Spleen (tissue), 11 donors: Measurements from ENCODE around the gene FBN1. TPM values are rescaled to one million over a fixed set of nuclear protein-coding genes. Genes with fewer than 3 reads are reported as not detected.

ENCODE experiments used
- DNase-seq: peaks from one replicate; pipeline ENCODE4 v3.0.0-alpha.2; 2020
- H3K27ac ChIP-seq, 8 donors: fragments of 200-600 bp; sonication (generic) in 7 of 8; 1 replicate in 4 of 8; 2 replicates in 4 of 8; pipeline versions ENCODE4 v1.5.0 to v1.8.0; 2016 to 2021; ENCODE audit warnings: inconsistent platforms in 4 of 8, mild to moderate bottlenecking in 4 of 8, moderate library complexity in 1 of 8
- H3K27me3 ChIP-seq, 7 donors: fragments of 200-600 bp; sonication (generic) in 6 of 7; replicated peaks in 1 of 7; 1 replicate in 4 of 7; 2 replicates in 3 of 7; pipeline versions ENCODE4 v1.5.0 to v1.8.0; 2016 to 2021; ENCODE audit warnings: inconsistent platforms in 3 of 7, mild to moderate bottlenecking in 1 of 7
- H3K36me3 ChIP-seq, 6 donors: fragments of 200-600 bp; sonication (generic) in 5 of 6; 1 replicate in 4 of 6; 2 replicates in 2 of 6; pipeline versions ENCODE4 v1.5.0 to v1.8.0; 2016 to 2021; ENCODE audit warnings: inconsistent platforms in 2 of 6
- H3K4me1 ChIP-seq, 6 donors: fragments of 200-600 bp; sonication (generic) in 5 of 6; 1 replicate in 3 of 6; 2 replicates in 3 of 6; pipeline versions ENCODE4 v1.5.0 to v1.8.0; 2016 to 2021; ENCODE audit warnings: inconsistent platforms in 3 of 6
- H3K4me3 ChIP-seq, 8 donors: fragments of 200-600 bp; sonication (generic) in 7 of 8; 1 replicate in 4 of 8; 2 replicates in 4 of 8; pipeline versions ENCODE4 v1.5.0 to v1.8.0; 2016 to 2021; ENCODE audit warnings: inconsistent platforms in 4 of 8, mild to moderate bottlenecking in 4 of 8, moderate library complexity in 2 of 8
- H3K9me3 ChIP-seq, 8 donors: fragments of 200-600 bp; sonication (generic) in 7 of 8; 1 replicate in 4 of 8; 2 replicates in 4 of 8; pipeline versions ENCODE4 v1.5.0 to v1.8.0; 2016 to 2021; ENCODE audit warnings: inconsistent platforms in 4 of 8
- POLR2A ChIP-seq, 3 donors: fragments of 450-650 bp; IDR thresholded peaks; one replicate each; pipeline ENCODE4 v1.5.1; 2017; ENCODE audit warnings: antibody characterized with exemption in 3 of 3, mild to moderate bottlenecking in 1 of 3
- POLR2AphosphoS5 ChIP-seq, 3 donors: sonication (generic); formaldehyde crosslinking; IDR thresholded peaks; one replicate each; pipeline ENCODE4 v1.5.1; 2017; ENCODE audit warnings: antibody characterized with exemption in 3 of 3
- WGBS, 5 donors: extraction: QIAGEN DNeasy Blood & Tissue Kit in 3 of 5; methylation state at CpG; one replicate each; pipeline versions ENCODE4 v1.1.5 to v1.1.7; 2013 to 2018; 5-methylcytosine and 5-hydroxymethylcytosine counted together
- intact Hi-C: fragments of 100-400 bp; cut with DNase I; formaldehyde crosslinking; loops from one replicate; pipeline ENCODE4 v1.15.0; 2023; ENCODE audit warnings: low total_unique reads
- polyA plus RNA-seq, 3 donors: library from polyadenylated mRNA; stranded (reverse); fragments of 200-250 nt; gene quantifications; one replicate each; pipeline ENCODE4 v1.2.1, GENCODE V29; 2013
- total RNA-seq, 7 donors: library from RNA; depleted of rRNA in 3 of 7; stranded (reverse); fragments of >200 nt in 3 of 7; fragmentation: NEBNext Ultra II Directional in 4 of 7; extraction: Animal tissue kit (Norgen Biotek cat#: 25700) in 4 of 7; gene quantifications; one replicate each; pipeline versions ENCODE4 v1.1.0 to v1.2.1, GENCODE V29; 2016 to 2021
- TF ChIP-seq, protein P1 (sequence below), 11 experiments: fragments of 200-600 bp in 7 of 11; fragments of 450-650 bp in 4 of 11; sonication (generic) in 4 of 11; IDR thresholded peaks in 8 of 11; conservative IDR thresholded peaks in 3 of 11; 1 replicate in 7 of 11; 2 replicates in 4 of 11; pipeline versions ENCODE4 v1.4.0 to v1.8.0; 2016 to 2021; ENCODE audit warnings: antibody characterized with exemption in 11 of 11, inconsistent platforms in 4 of 11, mild to moderate bottlenecking in 1 of 11
- donor health status: healthy with polysubstance abuse.
- donor health status: DM: no; HTN: no; CAD: no; lungs with moderate emphysema.
- donor health status: DM: no; HTN: no; CAD: no.
- donor health status: Bipolar disorder and iron deficiency.
- donor health status: healthy.
- donor health status: DM: no; HTN: no; CAD: no.
- donor health status: DM: yes; HTN: yes; CAD: no.

The FBN1 gene
- total and polyA plus RNA-seq, 10 donors = 3.2 to 139 (median 45.4) TPM

DNA sequence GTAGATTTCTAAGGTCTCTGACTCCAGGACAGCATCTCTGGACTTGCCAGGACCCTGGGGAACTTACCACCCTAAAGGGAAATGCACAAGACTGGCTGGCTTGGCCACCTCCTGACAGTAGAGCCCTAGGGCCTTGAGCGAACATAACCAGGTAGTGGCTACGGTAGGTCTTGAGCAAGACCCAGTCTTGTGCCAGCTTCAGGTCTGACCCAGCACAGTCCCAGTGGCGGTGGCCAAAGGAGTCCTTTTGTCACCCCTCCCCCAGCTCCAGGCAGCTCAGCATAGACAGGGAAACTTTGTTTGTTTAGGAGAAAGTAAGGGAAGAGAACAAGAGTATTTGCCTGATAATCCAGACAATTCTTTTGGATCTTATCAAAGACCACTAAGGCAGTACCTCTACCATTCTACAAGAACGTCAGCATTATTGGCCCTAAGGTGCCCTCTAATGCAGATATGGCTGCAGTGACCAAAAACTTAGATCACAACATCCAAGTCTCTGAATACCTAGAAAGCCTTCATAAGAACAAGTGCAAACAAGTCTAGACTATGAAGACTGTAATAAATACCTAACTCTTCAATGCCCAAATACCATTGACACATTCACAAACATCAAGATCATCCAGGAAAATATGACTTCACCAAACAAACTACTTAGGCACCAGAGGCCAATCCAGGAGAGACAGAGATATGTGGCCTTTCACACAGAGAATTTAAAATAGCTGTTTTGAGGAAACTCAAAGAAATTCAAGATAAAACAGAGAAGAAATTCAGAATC, 38.7 kb upstream of the FBN1 start:
- TF ChIP-seq, protein P1, sequence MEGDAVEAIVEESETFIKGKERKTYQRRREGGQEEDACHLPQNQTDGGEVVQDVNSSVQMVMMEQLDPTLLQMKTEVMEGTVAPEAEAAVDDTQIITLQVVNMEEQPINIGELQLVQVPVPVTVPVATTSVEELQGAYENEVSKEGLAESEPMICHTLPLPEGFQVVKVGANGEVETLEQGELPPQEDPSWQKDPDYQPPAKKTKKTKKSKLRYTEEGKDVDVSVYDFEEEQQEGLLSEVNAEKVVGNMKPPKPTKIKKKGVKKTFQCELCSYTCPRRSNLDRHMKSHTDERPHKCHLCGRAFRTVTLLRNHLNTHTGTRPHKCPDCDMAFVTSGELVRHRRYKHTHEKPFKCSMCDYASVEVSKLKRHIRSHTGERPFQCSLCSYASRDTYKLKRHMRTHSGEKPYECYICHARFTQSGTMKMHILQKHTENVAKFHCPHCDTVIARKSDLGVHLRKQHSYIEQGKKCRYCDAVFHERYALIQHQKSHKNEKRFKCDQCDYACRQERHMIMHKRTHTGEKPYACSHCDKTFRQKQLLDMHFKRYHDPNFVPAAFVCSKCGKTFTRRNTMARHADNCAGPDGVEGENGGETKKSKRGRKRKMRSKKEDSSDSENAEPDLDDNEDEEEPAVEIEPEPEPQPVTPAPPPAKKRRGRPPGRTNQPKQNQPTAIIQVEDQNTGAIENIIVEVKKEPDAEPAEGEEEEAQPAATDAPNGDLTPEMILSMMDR (IDR thresholded peaks at IDR 0.05 in 8 of 11, conservative IDR thresholded peaks at IDR 0.05 in 3 of 11) = no peak
- TF ChIP-seq POLR2A (IDR thresholded peaks at IDR 0.05) = no peak
- no peak for TF ChIP-seq POLR2AphosphoS5 (IDR thresholded peaks at IDR 0.05)
- intact Hi-C loops = no loop called here
- Histone ChIP-seq H3K27me3 (no peaks in the 10 kb centered on the region), H3K4me3 (no peak overlapping the region), H3K36me3 (no peaks in the 10 kb centered on the region), H3K27ac (no peak overlapping the region), H3K9me3 (peaks cover 0 to 17% (median 9%) of the 10 kb centered on the region in 8 donors), H3K4me1 (no peaks in the 10 kb centered on the region)
- WGBS, 5 donors = 91 to 96% (median 95%) methylated on average over 4 of the region's 4 CpGs
- no peak for DNase-seq

DNA sequence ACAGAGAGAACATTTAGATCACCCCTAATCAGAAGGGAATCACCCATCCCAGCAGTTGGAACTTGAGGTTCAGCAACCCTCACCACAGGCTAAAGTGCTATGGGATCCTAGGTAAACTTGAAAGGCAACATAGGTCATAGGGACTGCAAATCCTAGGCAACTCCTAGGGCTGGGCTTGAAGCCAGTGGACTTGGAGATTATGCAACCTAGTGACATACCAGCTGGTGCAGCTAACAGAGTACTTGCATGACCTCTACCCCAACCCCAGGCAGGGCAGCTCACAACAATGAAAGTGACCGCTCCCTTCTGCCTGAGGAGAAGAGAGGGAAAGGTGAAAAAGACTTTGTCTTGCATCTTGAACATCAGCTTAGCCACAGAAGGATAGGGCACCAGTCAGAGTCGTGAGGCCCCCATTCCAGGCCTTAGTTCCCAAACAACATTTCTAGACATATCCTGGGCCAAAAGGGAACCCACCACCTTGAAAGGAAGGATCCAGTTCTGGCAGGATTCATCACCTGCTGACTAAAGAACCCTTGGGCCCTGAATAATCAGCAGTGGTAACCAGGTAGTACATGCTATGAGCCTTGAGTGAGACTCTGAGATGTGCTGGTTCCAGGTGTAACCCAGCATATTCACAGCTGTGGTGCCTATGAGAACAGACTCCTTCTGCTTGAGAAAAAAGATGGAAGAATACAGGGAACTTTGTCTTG, 37.6 kb upstream of the FBN1 start:
- H3K27ac ChIP-seq = no peak overlapping the region
- intact Hi-C loops = no loop called here
- DNase-seq = no peak
- no peaks in the 10 kb centered on the region for H3K36me3 ChIP-seq
- no peak for TF ChIP-seq POLR2A (IDR thresholded peaks at IDR 0.05)
- no peak for TF ChIP-seq POLR2AphosphoS5 (IDR thresholded peaks at IDR 0.05)
- TF ChIP-seq, protein P1 (IDR thresholded peaks at IDR 0.05 in 8 of 11, conservative IDR thresholded peaks at IDR 0.05 in 3 of 11) = no peak
- no peaks in the 10 kb centered on the region for H3K27me3 ChIP-seq
- no peaks in the 10 kb centered on the region for H3K4me1 ChIP-seq
- no peak overlapping the region for H3K4me3 ChIP-seq
- peaks cover 0 to 17% (median 9%) of the 10 kb centered on the region in 8 donors for H3K9me3 ChIP-seq
- WGBS, 5 donors = 91 to 100% (median 94%) methylated on average over 2 of the region's 2 CpGs

DNA sequence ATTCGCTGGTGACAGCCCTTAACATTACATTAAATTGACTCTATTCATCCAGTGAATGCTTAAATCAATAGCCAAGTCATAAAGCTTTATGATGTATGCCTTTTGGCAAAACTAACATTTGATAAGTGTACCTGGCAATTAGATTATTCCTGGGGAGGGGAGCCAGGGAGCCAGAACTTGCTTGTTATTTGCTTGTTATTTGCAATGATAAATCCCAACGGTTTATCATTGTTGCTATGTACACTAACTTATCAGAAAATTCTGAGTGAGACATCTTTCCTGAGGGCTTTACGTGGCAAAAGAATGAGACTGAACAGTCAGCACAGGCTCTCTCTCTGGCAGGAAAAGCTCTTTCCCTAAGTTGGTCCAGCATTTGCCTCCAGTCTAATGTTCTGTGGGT, 35.8 kb upstream of the FBN1 start:
- H3K4me3 ChIP-seq = no peak overlapping the region
- H3K36me3 ChIP-seq = no peaks in the 10 kb centered on the region
- intact Hi-C loops = no loop called here
- TF ChIP-seq POLR2AphosphoS5 (IDR thresholded peaks at IDR 0.05) = no peak
- TF ChIP-seq POLR2A (IDR thresholded peaks at IDR 0.05) = no peak
- TF ChIP-seq, protein P1 (IDR thresholded peaks at IDR 0.05 in 8 of 11, conservative IDR thresholded peaks at IDR 0.05 in 3 of 11) = no peak
- 91 to 94% (median 93%) methylated on average over 3 of the region's 3 CpGs for WGBS, 5 donors
- H3K4me1 ChIP-seq = no peaks in the 10 kb centered on the region
- no peaks in the 10 kb centered on the region for H3K27me3 ChIP-seq
- DNase-seq = no peak
- H3K9me3 ChIP-seq = peaks cover 0 to 5% (median 3%) of the 10 kb centered on the region in 8 donors
- no peak overlapping the region for H3K27ac ChIP-seq

DNA sequence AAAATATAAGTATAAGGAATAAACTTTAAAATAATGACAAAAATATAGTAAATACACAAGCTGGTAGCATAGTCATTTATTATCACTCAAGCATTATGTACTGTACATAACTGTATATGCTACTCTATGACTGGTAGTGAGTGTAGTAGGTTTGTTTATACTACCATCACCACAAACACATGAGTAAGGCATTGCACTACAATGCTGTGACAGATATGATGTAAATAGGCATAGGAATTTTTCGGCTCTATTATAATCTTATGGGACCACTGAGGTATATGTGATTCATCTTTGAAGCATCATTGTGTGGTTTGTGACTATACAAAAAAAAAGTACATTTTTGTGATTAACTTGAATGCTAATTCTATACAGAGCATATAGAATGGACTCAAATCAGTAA, 35.3 kb upstream of the FBN1 start:
- DNase-seq = no peak
- TF ChIP-seq POLR2AphosphoS5 (IDR thresholded peaks at IDR 0.05) (no peak), POLR2A (IDR thresholded peaks at IDR 0.05) (no peak)
- TF ChIP-seq, protein P1 (IDR thresholded peaks at IDR 0.05 in 8 of 11, conservative IDR thresholded peaks at IDR 0.05 in 3 of 11) = no peak
- intact Hi-C loops = no loop called here
- no peak overlapping the region for H3K27ac ChIP-seq
- H3K36me3 ChIP-seq = no peaks in the 10 kb centered on the region
- H3K9me3 ChIP-seq = no peaks in the 10 kb centered on the region
- 83 to 98% (median 87%) methylated on average over 1 of the region's 1 CpG for WGBS, 5 donors
- H3K27me3 ChIP-seq = no peaks in the 10 kb centered on the region
- no peak overlapping the region for H3K4me3 ChIP-seq
- H3K4me1 ChIP-seq = no peaks in the 10 kb centered on the region
